Erythroblast (primary cell): ENCODE data around the gene GDPD1.

ENCODE experiments used
- GATA1 ChIP-seq: IDR thresholded peaks from 2 replicates; pipeline ENCODE4 v1.6.1; 2011; ENCODE audit warnings: low read depth, mild to moderate bottlenecking, control low read depth, low read length, moderate library complexity
- POLR2A ChIP-seq: IDR thresholded peaks from 2 replicates; pipeline ENCODE4 v1.6.1; 2011; ENCODE audit warnings: mild to moderate bottlenecking, low read length

- TF ChIP-seq POLR2A = no peak
- no peak for TF ChIP-seq GATA1
Observed at GRCh38 chr17:59260722-59261121, 40.4 kb downstream of the GDPD1 start.
